ENCODE measurements around the gene FBL. TPM values are rescaled to one million over a fixed set of nuclear protein-coding genes. Genes with fewer than 3 reads are reported as not detected.

FBL gene
- total RNA-seq, 4 donors from 2014 or later = 193 to 333 (median 273) TPM

DNA sequence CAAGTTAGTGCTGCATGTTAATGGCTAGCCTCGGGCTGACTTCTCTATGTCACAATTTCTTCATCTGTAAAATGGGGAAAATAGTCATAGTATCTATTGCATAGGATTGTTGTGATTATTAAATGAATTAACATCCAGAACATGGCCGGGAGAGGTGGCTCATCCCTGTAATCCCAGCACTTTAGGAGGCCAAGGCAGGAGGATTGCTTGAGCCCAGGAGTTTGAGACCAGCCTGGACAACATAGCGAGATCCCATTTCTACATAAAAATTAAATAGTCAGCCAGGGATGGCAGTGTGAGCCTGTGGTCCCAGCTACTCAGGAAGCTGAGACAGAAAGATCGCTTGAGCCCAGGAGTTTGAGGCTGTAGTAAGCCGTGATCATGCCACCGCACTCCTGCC, 21.8 kb upstream of the FBL start:
- H3K27ac ChIP-seq = no peak overlapping the region
- DNase-seq (ENCODE audit: low spot score in 2 of 2) = no peak
- no peaks in the 10 kb centered on the region for H3K27me3 ChIP-seq
- 95% methylated on average over 6 of the region's 6 CpGs for WGBS
- H3K4me1 ChIP-seq = no peaks in the 10 kb centered on the region
- H3K36me3 ChIP-seq = no peaks in the 10 kb centered on the region
- TF ChIP-seq, protein P1, sequence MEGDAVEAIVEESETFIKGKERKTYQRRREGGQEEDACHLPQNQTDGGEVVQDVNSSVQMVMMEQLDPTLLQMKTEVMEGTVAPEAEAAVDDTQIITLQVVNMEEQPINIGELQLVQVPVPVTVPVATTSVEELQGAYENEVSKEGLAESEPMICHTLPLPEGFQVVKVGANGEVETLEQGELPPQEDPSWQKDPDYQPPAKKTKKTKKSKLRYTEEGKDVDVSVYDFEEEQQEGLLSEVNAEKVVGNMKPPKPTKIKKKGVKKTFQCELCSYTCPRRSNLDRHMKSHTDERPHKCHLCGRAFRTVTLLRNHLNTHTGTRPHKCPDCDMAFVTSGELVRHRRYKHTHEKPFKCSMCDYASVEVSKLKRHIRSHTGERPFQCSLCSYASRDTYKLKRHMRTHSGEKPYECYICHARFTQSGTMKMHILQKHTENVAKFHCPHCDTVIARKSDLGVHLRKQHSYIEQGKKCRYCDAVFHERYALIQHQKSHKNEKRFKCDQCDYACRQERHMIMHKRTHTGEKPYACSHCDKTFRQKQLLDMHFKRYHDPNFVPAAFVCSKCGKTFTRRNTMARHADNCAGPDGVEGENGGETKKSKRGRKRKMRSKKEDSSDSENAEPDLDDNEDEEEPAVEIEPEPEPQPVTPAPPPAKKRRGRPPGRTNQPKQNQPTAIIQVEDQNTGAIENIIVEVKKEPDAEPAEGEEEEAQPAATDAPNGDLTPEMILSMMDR (IDR thresholded peaks at IDR 0.05) = no peak
- no peak for TF ChIP-seq POLR2A (IDR thresholded peaks at IDR 0.05)
- no peak for TF ChIP-seq POLR2AphosphoS5 (IDR thresholded peaks at IDR 0.05)
- TF ChIP-seq EP300 (IDR thresholded peaks at IDR 0.05) = no peak
- no peak overlapping the region for H3K4me3 ChIP-seq
- no peaks in the 10 kb centered on the region for H3K9me3 ChIP-seq

DNA sequence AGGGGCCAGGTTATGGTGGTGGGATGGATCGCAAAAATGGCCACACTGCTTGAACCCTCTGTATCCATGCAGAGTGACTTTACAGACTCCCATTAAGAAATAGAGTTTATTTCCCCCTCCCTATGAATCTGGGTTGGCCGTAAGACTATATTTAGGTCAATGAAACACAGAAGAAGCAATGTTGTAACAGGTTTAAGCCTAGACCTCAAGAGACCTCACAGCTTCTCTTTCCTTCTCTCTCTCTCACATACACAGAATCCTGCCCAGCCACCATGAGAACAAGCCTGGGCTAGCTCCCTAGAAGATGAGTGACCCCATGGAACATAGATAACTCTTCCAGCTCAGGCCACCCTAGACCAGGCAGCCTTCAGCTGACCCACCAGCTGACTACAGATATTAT, 21.0 kb upstream of the FBL start:
- no peak overlapping the region for H3K27ac ChIP-seq
- TF ChIP-seq EP300 (IDR thresholded peaks at IDR 0.05) = no peak
- TF ChIP-seq, protein P1 (IDR thresholded peaks at IDR 0.05) = no peak
- no peaks in the 10 kb centered on the region for H3K27me3 ChIP-seq
- H3K4me3 ChIP-seq = no peak overlapping the region
- WGBS = 95% methylated on average over 2 of the region's 2 CpGs
- H3K4me1 ChIP-seq = no peaks in the 10 kb centered on the region
- H3K36me3 ChIP-seq = no peaks in the 10 kb centered on the region
- no peaks in the 10 kb centered on the region for H3K9me3 ChIP-seq
- no peak for DNase-seq (ENCODE audit: low spot score in 2 of 2)

DNA sequence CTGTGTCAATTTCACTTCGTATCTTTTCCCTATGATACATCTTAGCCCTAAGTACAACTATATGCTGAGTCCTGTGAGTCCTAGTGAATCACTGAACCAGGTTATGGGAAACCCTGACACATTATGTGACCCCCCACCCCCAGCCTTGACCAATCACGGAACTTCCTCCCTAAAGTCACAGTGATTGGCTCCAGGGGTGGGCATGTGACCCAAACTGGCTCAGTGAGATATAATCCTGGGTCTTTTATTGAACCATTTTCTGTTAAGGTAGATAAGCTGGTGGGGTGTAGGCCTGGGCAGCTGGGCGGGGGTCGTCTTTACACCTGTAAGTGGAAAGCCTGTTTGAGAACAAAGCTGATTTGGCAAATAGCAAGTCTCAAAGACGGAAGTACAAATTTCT, 19.8 kb upstream of the FBL start:
- Histone ChIP-seq H3K27ac (no peak overlapping the region), H3K4me1 (no peaks in the 10 kb centered on the region), H3K4me3 (no peak overlapping the region), H3K9me3 (no peaks in the 10 kb centered on the region), H3K36me3 (no peaks in the 10 kb centered on the region), H3K27me3 (no peaks in the 10 kb centered on the region)
- no peak for TF ChIP-seq POLR2A (IDR thresholded peaks at IDR 0.05)
- no peak for TF ChIP-seq POLR2AphosphoS5 (IDR thresholded peaks at IDR 0.05)
- no peak for TF ChIP-seq EP300 (IDR thresholded peaks at IDR 0.05)
- TF ChIP-seq, protein P1 (IDR thresholded peaks at IDR 0.05) = no peak
- 91% methylated on average over 5 of the region's 5 CpGs for WGBS
- no peak for DNase-seq (ENCODE audit: low spot score in 2 of 2)

DNA sequence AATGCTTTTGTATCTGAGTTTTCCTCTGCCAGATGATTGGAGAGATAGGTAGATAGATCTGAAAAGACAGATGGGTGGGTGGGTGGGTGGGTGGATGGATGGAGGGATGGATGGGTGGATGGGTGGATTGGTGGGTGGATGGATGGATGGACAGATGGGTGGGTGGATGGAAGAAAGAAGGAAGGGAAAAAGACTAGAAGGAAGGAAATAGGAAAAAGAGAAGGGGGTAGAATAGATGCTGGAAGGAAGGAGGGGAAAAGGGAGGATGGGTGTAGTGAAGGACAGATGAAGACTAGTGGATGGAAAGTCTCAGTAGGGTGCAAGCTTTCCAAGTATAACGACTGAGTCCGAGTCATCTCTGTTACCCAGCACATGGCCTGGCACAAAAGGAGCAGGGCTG, 19.0 kb upstream of the FBL start:
- WGBS = 94% methylated on average over 2 of the region's 2 CpGs
- no peaks in the 10 kb centered on the region for H3K4me1 ChIP-seq
- no peak overlapping the region for H3K27ac ChIP-seq
- TF ChIP-seq, protein P1 (IDR thresholded peaks at IDR 0.05) = no peak
- TF ChIP-seq POLR2AphosphoS5 (IDR thresholded peaks at IDR 0.05) (no peak), POLR2A (IDR thresholded peaks at IDR 0.05) (no peak), EP300 (IDR thresholded peaks at IDR 0.05) (no peak)
- H3K36me3 ChIP-seq = no peaks in the 10 kb centered on the region
- H3K27me3 ChIP-seq = no peaks in the 10 kb centered on the region
- no peaks in the 10 kb centered on the region for H3K9me3 ChIP-seq
- H3K4me3 ChIP-seq = no peak overlapping the region
- no peak for DNase-seq (ENCODE audit: low spot score in 2 of 2)

DNA sequence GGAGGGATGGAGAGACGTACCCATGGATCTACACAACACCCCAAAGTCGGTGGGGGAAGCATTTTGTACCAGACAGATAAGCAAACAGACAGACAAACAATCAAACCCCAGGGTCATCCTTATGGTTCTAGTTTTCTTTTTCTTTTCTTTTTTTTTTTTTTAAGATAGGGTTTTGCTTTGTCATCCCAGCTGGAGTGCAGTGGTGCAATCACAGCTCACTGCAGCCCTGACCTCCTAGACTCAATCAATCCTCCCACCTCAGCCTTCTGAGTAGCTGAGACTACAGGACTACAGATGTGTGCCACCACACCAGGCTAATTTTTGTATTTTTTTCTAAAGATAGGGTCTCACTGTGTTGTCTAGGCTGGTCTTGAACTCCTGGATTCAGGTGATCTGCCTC, 17.9 kb upstream of the FBL start:
- TF ChIP-seq POLR2A (IDR thresholded peaks at IDR 0.05) (no peak), EP300 (IDR thresholded peaks at IDR 0.05) (no peak)
- Histone ChIP-seq H3K36me3 (no peaks in the 10 kb centered on the region), H3K9me3 (no peaks in the 10 kb centered on the region), H3K27ac (no peak overlapping the region), H3K27me3 (no peaks in the 10 kb centered on the region), H3K4me3 (no peak overlapping the region), H3K4me1 (no peaks in the 10 kb centered on the region)
- 79% methylated on average over 2 of the region's 2 CpGs for WGBS
- no peak for DNase-seq (ENCODE audit: low spot score in 2 of 2)

DNA sequence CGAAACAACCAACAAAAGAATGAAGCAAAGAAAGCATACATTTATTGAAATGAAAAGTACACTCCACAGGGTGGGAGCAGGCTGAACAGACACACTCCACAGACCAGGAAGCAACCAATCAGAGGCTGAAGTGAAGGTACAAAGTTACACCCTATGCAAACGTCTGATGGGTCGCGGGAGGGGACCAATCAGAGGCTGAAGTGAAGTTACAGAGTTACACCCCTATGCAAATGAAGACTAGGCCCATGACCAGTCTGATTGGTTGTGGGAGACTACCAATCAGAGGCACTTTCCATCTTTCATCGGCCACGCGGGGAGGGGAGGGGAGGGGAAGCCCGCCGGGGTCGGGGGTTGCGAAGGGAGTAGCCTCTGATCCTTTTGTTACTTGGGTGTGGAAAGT, 12.4 kb upstream of the FBL start:
- Histone ChIP-seq H3K27ac (no peak overlapping the region), H3K36me3 (no peaks in the 10 kb centered on the region), H3K27me3 (no peaks in the 10 kb centered on the region), H3K4me3 (no peak overlapping the region), H3K4me1 (no peaks in the 10 kb centered on the region), H3K9me3 (no peaks in the 10 kb centered on the region)
- no peak for DNase-seq (ENCODE audit: low spot score in 2 of 2)
- TF ChIP-seq, protein P1 (IDR thresholded peaks at IDR 0.05) = no peak
- 76% methylated on average over 11 of the region's 11 CpGs for WGBS
